ENCODE results near the gene KLHL21. TPM values are rescaled to one million over a fixed set of nuclear protein-coding genes. Genes with fewer than 3 reads are reported as not detected.

Gene KLHL21
- total RNA-seq, 4 donors from 2014 or later: 105 to 125 (median 118) TPM

DNA sequence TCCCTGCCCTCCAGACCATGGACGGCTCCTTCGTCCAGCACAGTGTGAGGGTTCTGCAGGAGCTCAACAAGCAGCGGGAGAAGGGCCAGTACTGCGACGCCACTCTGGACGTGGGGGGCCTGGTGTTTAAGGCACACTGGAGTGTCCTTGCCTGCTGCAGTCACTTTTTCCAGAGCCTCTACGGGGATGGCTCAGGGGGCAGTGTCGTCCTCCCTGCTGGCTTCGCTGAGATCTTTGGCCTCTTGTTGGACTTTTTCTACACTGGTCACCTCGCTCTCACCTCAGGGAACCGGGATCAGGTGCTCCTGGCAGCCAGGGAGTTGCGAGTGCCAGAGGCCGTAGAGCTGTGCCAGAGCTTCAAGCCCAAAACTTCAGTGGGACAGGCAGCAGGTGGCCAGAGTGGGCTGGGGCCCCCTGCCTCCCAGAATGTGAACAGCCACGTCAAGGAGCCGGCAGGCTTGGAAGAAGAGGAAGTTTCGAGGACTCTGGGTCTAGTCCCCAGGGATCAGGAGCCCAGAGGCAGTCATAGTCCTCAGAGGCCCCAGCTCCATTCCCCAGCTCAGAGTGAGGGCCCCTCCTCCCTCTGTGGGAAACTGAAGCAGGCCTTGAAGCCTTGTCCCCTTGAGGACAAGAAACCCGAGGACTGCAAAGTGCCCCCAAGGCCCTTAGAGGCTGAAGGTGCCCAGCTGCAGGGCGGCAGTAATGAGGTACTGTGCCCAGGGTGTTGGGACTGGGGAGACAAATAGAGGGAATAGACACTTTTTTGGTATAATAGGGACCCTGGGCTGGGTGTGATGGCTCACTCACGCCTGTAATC, 21.9 kb downstream of the KLHL21 start:
- H3K4me1 ChIP-seq: peaks cover 48% of the 10 kb centered on the region
- TF ChIP-seq CTCF (IDR thresholded peaks at IDR 0.05) (peak in 1 of 2 donors; percentile 10), POLR2AphosphoS5 (IDR thresholded peaks at IDR 0.05) (no peak), EP300 (IDR thresholded peaks at IDR 0.05) (no peak), POLR2A (IDR thresholded peaks at IDR 0.05) (no peak)
- no peaks in the 10 kb centered on the region for H3K9me3 ChIP-seq
- H3K27me3 ChIP-seq: no peaks in the 10 kb centered on the region
- peak overlapping the region; percentile 92 for H3K27ac ChIP-seq
- WGBS: 34% methylated on average over 7 of the region's 19 CpGs
- peak overlapping the region; percentile 82 for H3K4me3 ChIP-seq
- H3K36me3 ChIP-seq: no peaks in the 10 kb centered on the region
- no peak for DNase-seq (ENCODE audit: low spot score in 2 of 2)

GRCh38 chr1:6580119-6580592, 22.5 kb downstream of the KLHL21 start:
- peaks cover 42% of the 10 kb centered on the region for H3K4me1 ChIP-seq
- peak overlapping the region; percentile 82 for H3K4me3 ChIP-seq
- no peaks in the 10 kb centered on the region for H3K9me3 ChIP-seq
- no peaks in the 10 kb centered on the region for H3K27me3 ChIP-seq
- no peaks in the 10 kb centered on the region for H3K36me3 ChIP-seq
- WGBS: under 1% methylated on average over 23 of the region's 30 CpGs
- TF ChIP-seq POLR2A (IDR thresholded peaks at IDR 0.05): no peak
- TF ChIP-seq POLR2AphosphoS5 (IDR thresholded peaks at IDR 0.05): no peak
- no peak for TF ChIP-seq EP300 (IDR thresholded peaks at IDR 0.05)
- TF ChIP-seq CTCF (IDR thresholded peaks at IDR 0.05): no peak
- DNase-seq (ENCODE audit: low spot score in 2 of 2): no peak
- peak overlapping the region; percentile 92 for H3K27ac ChIP-seq

GRCh38 chr1:6579374-6580118, 23.1 kb downstream of the KLHL21 start, which contains the start of gene ZBTB48:
Gene ZBTB48, plus strand, starts transcription at chr1:6579994. Its CDS starts 616 bp downstream, at chr1:6580610.
- TF ChIP-seq POLR2A (IDR thresholded peaks at IDR 0.05): peak; percentile 65 to 92
- no peak for TF ChIP-seq EP300 (IDR thresholded peaks at IDR 0.05)
- TF ChIP-seq CTCF (IDR thresholded peaks at IDR 0.05): no peak
- TF ChIP-seq POLR2AphosphoS5 (IDR thresholded peaks at IDR 0.05): peak; percentile 87 to 94 (median 93)
- H3K4me1 ChIP-seq: peaks cover 37% of the 10 kb centered on the region
- no peaks in the 10 kb centered on the region for H3K27me3 ChIP-seq
- H3K36me3 ChIP-seq: no peaks in the 10 kb centered on the region
- H3K27ac ChIP-seq: peak within 1 kb of the TSS; percentile 92
- WGBS: 25% methylated on average over 11 of the region's 58 CpGs
- peak; percentile 100 for DNase-seq (ENCODE audit: low spot score in 2 of 2)
- H3K4me3 ChIP-seq: peak within 1 kb of the TSS; percentile 82
- H3K9me3 ChIP-seq: no peaks in the 10 kb centered on the region

GRCh38 chr1:6578624-6579373, 23.9 kb downstream of the KLHL21 start:
- no peaks in the 10 kb centered on the region for H3K27me3 ChIP-seq
- H3K9me3 ChIP-seq: no peaks in the 10 kb centered on the region
- TF ChIP-seq CTCF (IDR thresholded peaks at IDR 0.05) (no peak), POLR2AphosphoS5 (IDR thresholded peaks at IDR 0.05) (no peak), POLR2A (IDR thresholded peaks at IDR 0.05) (no peak), EP300 (IDR thresholded peaks at IDR 0.05) (no peak)
- peak overlapping the region; percentile 82 for H3K4me3 ChIP-seq
- 91% methylated on average over 12 of the region's 14 CpGs for WGBS
- H3K27ac ChIP-seq: peak overlapping the region; percentile 92
- no peaks in the 10 kb centered on the region for H3K36me3 ChIP-seq
- DNase-seq (ENCODE audit: low spot score in 2 of 2): no peak
- peaks cover 33% of the 10 kb centered on the region for H3K4me1 ChIP-seq
